Measurements from ENCODE around the gene RGS3. TPM values are rescaled to one million over a fixed set of nuclear protein-coding genes. Genes with fewer than 3 reads are reported as not detected.

The RGS3 gene
- polyA plus RNA-seq, 3 donors from 2014 or later: 76.9 to 230 (median 90.7) TPM

GRCh38 chr9:113449376-113449775 is 14.2 kb upstream of the RGS3 start:
- H3K4me3 Mint-ChIP-seq: no peak overlapping the region
- no peaks in the 10 kb centered on the region for H3K9me3 Mint-ChIP-seq
- H3K27ac Mint-ChIP-seq: no peak overlapping the region
- H3K36me3 Mint-ChIP-seq: peaks cover 0 to 4% (median 0%) of the 10 kb centered on the region in 3 donors
- peaks cover 0 to 2% (median 0%) of the 10 kb centered on the region in 3 donors for H3K27me3 Mint-ChIP-seq (ENCODE audit: low read depth in 3 of 3)
- peaks cover 2 to 7% of the 10 kb centered on the region in 2 donors for H3K4me1 Mint-ChIP-seq
- no peak for DNase-seq

- Mint-ChIP-seq H3K36me3 (peaks cover 0 to 4% (median 0%) of the 10 kb centered on the region in 3 donors), H3K4me1 (peaks cover 0 to 2% of the 10 kb centered on the region in 2 donors), H3K27ac (no peak overlapping the region), H3K9me3 (no peaks in the 10 kb centered on the region), H3K4me3 (no peak overlapping the region), H3K27me3 (ENCODE audit: low read depth in 3 of 3) (peaks cover 0 to 2% (median 0%) of the 10 kb centered on the region in 3 donors)
- DNase-seq: no peak
These were observed 11.4 kb upstream of the RGS3 start for GRCh38 chr9:113452113-113452605.

GRCh38 chr9:113454914-113455761 is 8.4 kb upstream of the RGS3 start:
- Mint-ChIP-seq H3K4me3 (no peak overlapping the region), H3K27ac (peak overlapping the region in 1 of 6 donors; percentile 4), H3K4me1 (peaks cover 0 to 2% of the 10 kb centered on the region in 2 donors), H3K27me3 (ENCODE audit: low read depth in 3 of 3) (peaks cover 0 to 2% (median 0%) of the 10 kb centered on the region in 3 donors), H3K36me3 (peaks cover 0 to 4% (median 0%) of the 10 kb centered on the region in 3 donors), H3K9me3 (no peaks in the 10 kb centered on the region)
- no peak for DNase-seq

GRCh38 chr9:113456235-113456634 is 7.3 kb upstream of the RGS3 start:
- Mint-ChIP-seq H3K9me3 (no peaks in the 10 kb centered on the region), H3K27me3 (ENCODE audit: low read depth in 3 of 3) (peaks cover 0 to 2% (median 0%) of the 10 kb centered on the region in 3 donors), H3K27ac (no peak overlapping the region), H3K4me3 (no peak overlapping the region), H3K4me1 (peaks cover 0 to 2% of the 10 kb centered on the region in 2 donors), H3K36me3 (no peaks in the 10 kb centered on the region)
- DNase-seq: no peak

- no peak overlapping the region for H3K4me3 Mint-ChIP-seq
- no peaks in the 10 kb centered on the region for H3K4me1 Mint-ChIP-seq
- H3K27me3 Mint-ChIP-seq (ENCODE audit: low read depth in 3 of 3): peaks cover 0 to 6% (median 0%) of the 10 kb centered on the region in 3 donors
- H3K9me3 Mint-ChIP-seq: no peaks in the 10 kb centered on the region
- no peaks in the 10 kb centered on the region for H3K36me3 Mint-ChIP-seq
- H3K27ac Mint-ChIP-seq: no peak overlapping the region
- no peak for DNase-seq
These were observed 2.2 kb upstream of the RGS3 start for GRCh38 chr9:113461285-113461684.

GRCh38 chr9:113461943-113462342 is 1.6 kb upstream of the RGS3 start:
- no peak overlapping the region for H3K27ac Mint-ChIP-seq
- H3K4me3 Mint-ChIP-seq: no peak overlapping the region
- no peaks in the 10 kb centered on the region for H3K9me3 Mint-ChIP-seq
- no peaks in the 10 kb centered on the region for H3K36me3 Mint-ChIP-seq
- no peaks in the 10 kb centered on the region for H3K4me1 Mint-ChIP-seq
- H3K27me3 Mint-ChIP-seq (ENCODE audit: low read depth in 3 of 3): peaks cover 0 to 6% (median 0%) of the 10 kb centered on the region in 3 donors
- DNase-seq: no peak

GRCh38 chr9:113462781-113463286 is 693 bp upstream of the RGS3 start:
- no peak overlapping the region for H3K4me3 Mint-ChIP-seq
- no peaks in the 10 kb centered on the region for H3K36me3 Mint-ChIP-seq
- H3K27me3 Mint-ChIP-seq (ENCODE audit: low read depth in 3 of 3): peaks cover 0 to 6% (median 0%) of the 10 kb centered on the region in 3 donors
- H3K27ac Mint-ChIP-seq: no peak overlapping the region
- no peaks in the 10 kb centered on the region for H3K9me3 Mint-ChIP-seq
- no peak for DNase-seq
- no peaks in the 10 kb centered on the region for H3K4me1 Mint-ChIP-seq

GRCh38 chr9:113464286-113464660 is 746 bp downstream of the RGS3 start:
- Mint-ChIP-seq H3K36me3 (no peaks in the 10 kb centered on the region), H3K27me3 (ENCODE audit: low read depth in 3 of 3) (peaks cover 0 to 6% (median 0%) of the 10 kb centered on the region in 3 donors), H3K4me1 (no peaks in the 10 kb centered on the region), H3K27ac (no peak overlapping the region), H3K9me3 (no peaks in the 10 kb centered on the region), H3K4me3 (no peak overlapping the region)
- DNase-seq: no peak

- H3K4me3 Mint-ChIP-seq: no peak overlapping the region
- no peaks in the 10 kb centered on the region for H3K4me1 Mint-ChIP-seq
- peaks cover 0 to 6% (median 0%) of the 10 kb centered on the region in 3 donors for H3K27me3 Mint-ChIP-seq (ENCODE audit: low read depth in 3 of 3)
- no peaks in the 10 kb centered on the region for H3K9me3 Mint-ChIP-seq
- no peaks in the 10 kb centered on the region for H3K36me3 Mint-ChIP-seq
- no peak for DNase-seq
- peak overlapping the region in 1 of 6 donors; percentile 25 for H3K27ac Mint-ChIP-seq
These were observed 2.1 kb downstream of the RGS3 start for GRCh38 chr9:113465599-113466140.

- Mint-ChIP-seq H3K36me3 (no peaks in the 10 kb centered on the region), H3K27ac (no peak overlapping the region), H3K27me3 (ENCODE audit: low read depth in 3 of 3) (peaks cover 0 to 6% (median 1%) of the 10 kb centered on the region in 3 donors), H3K9me3 (no peaks in the 10 kb centered on the region), H3K4me3 (no peak overlapping the region), H3K4me1 (no peaks in the 10 kb centered on the region)
- no peak for DNase-seq
These were observed 3.7 kb downstream of the RGS3 start for GRCh38 chr9:113467183-113467582.

GRCh38 chr9:113468716-113469448 is 5.4 kb downstream of the RGS3 start:
- Mint-ChIP-seq H3K27me3 (ENCODE audit: low read depth in 3 of 3) (peaks cover 0 to 5% (median 1%) of the 10 kb centered on the region in 3 donors), H3K4me1 (no peaks in the 10 kb centered on the region), H3K4me3 (no peak overlapping the region), H3K9me3 (no peaks in the 10 kb centered on the region), H3K36me3 (no peaks in the 10 kb centered on the region), H3K27ac (no peak overlapping the region)
- no peak for DNase-seq

GRCh38 chr9:113471143-113471542 is 7.6 kb downstream of the RGS3 start:
- Mint-ChIP-seq H3K27ac (no peak overlapping the region), H3K4me1 (no peaks in the 10 kb centered on the region), H3K27me3 (ENCODE audit: low read depth in 3 of 3) (peaks cover 0 to 1% (median 0%) of the 10 kb centered on the region in 3 donors), H3K9me3 (no peaks in the 10 kb centered on the region), H3K36me3 (no peaks in the 10 kb centered on the region), H3K4me3 (no peak overlapping the region)
- no peak for DNase-seq

GRCh38 chr9:113471566-113471965 is 8.0 kb downstream of the RGS3 start:
- no peaks in the 10 kb centered on the region for H3K9me3 Mint-ChIP-seq

More at GRCh38 chr9:113471566-113471965, 8.0 kb downstream of the RGS3 start:
- DNase-seq: no peak
- H3K36me3 Mint-ChIP-seq: no peaks in the 10 kb centered on the region
- H3K4me1 Mint-ChIP-seq: no peaks in the 10 kb centered on the region
- no peak overlapping the region for H3K27ac Mint-ChIP-seq
- H3K27me3 Mint-ChIP-seq (ENCODE audit: low read depth in 3 of 3): peaks cover 0 to 1% (median 0%) of the 10 kb centered on the region in 3 donors
- no peak overlapping the region for H3K4me3 Mint-ChIP-seq

Measured in immature natural killer cell (primary cell).